Measurements from ENCODE around the gene KCTD7. TPM values are rescaled to one million over a fixed set of nuclear protein-coding genes. Genes with fewer than 3 reads are reported as not detected.
"Not testable (repeated sequence)": the region's sequence is repeated elsewhere in the genome, so short reads cannot be mapped to it uniquely, and the experiment has no call there.

The KCTD7 gene
- total and polyA plus RNA-seq, 2 of the 4 experiments (the other 2 are of a cell fraction) = 6.1 to 12.8 TPM

DNA sequence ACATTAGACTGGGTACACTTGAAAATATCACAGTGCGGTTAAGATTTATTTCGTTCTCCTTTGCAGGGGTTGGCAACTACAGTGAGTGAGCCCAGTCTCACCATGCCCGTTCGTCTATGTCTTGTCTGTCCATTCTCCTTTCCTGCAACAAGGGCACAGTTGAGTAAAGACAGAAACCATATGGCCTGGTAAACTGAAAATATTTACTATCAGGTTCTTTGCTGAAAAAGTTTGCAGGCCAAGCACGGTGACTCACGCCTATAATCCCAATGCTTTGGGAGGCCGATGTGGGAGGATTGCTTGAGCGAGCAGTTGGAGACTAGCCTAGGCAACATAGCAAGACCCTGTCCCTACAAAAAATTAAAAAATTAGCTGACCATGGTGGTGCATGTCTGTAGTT, 11.4 kb upstream of the KCTD7 start:
- H3K4me1 ChIP-seq (ENCODE audit: control insufficient read depth, insufficient read depth, low read length) = peaks cover 2% of the 10 kb centered on the region; the same call in 1 of the 2 replicates
- peak; percentile 17 for DNase-seq

GRCh38 chr7:66619341-66619948, 9.2 kb upstream of the KCTD7 start:
- H3K4me2 ChIP-seq (ENCODE audit: low read depth, low read length); H3K23ac ChIP-seq (ENCODE audit: low read depth, low read length); intact Hi-C loops (cut with micrococcal nuclease); H3K9me1 ChIP-seq (ENCODE audit: insufficient read depth, low read length); dilution Hi-C loops (cut with HindIII; ENCODE audit: low sequenced_read_pairs, unreplicated experiment); H2AFZ ChIP-seq (replicated peaks; ENCODE audit: low read length, poor library complexity); H2AK9ac ChIP-seq (replicated peaks; ENCODE audit: low read depth, low read length, poor library complexity); H3K56ac ChIP-seq (ENCODE audit: extremely low read depth, insufficient read depth, low read length); H4K91ac ChIP-seq (ENCODE audit: insufficient read depth, low read depth, low read length); BruUV-seq (replicated peaks); H3K4me3 ChIP-seq (ENCODE audit: insufficient read depth, low read depth, low read length); in situ Hi-C loops (cut with MboI; ENCODE audit: low sequenced_read_pairs); H3K36me3 ChIP-seq (ENCODE audit: control insufficient read depth, insufficient read depth, low read length); ATAC-seq (ENCODE audit: low read depth); H2BK15ac ChIP-seq (ENCODE audit: low read depth, low read length); H3K9me3 ChIP-seq (ENCODE audit: control insufficient read depth, insufficient read depth, low read length); H3K9ac ChIP-seq (ENCODE audit: low read depth, low read length); H3K79me1 ChIP-seq (ENCODE audit: low read depth in 1 of 2, low read length in 2 of 2); CTCF ChIA-PET; H3K18ac ChIP-seq (ENCODE audit: low read depth, low read length); H3K27me3 ChIP-seq (ENCODE audit: control insufficient read depth, insufficient read depth, low read length); H3K4me1 ChIP-seq (ENCODE audit: control insufficient read depth, insufficient read depth, low read length); H4K20me1 ChIP-seq (ENCODE audit: insufficient read depth, low read length); POLR2A ChIA-PET (ENCODE audit: unreplicated experiment); H2BK5ac ChIP-seq (ENCODE audit: low read depth, low read length, poor library complexity, severe bottlenecking): not testable (repeated sequence)
- WGBS, 2 experiments (ENCODE audit: extremely low coverage in 2 of 2, insufficient read length in 1 of 2) = no CpG with 5 or more reads among the region's 4 CpGs
- H3K4ac ChIP-seq (ENCODE audit: low read depth, low read length) = peak overlapping the region; percentile 47; the same call in 1 of the 2 replicates
- peak overlapping the region; percentile 62; the same call in 1 of the 2 replicates for H2BK20ac ChIP-seq (ENCODE audit: low read depth, low read length)
- H4K5ac ChIP-seq (ENCODE audit: low read depth, low read length) = 0 out of 2 replicates have a peak overlapping the region, but pooled peaks have one; percentile 49
- H3K14ac ChIP-seq (replicated peaks; ENCODE audit: low read depth, low read length) = 0 out of 2 replicates have a peak overlapping the region, but pooled peaks have one; percentile 71
- peak overlapping the region in 1 of 2 experiments; percentile 41; a peak in 2 of 4 replicates for H4K8ac ChIP-seq (ENCODE audit: low read depth in 2 of 2, low read length in 2 of 2)
- peak overlapping the region; percentile 34; the same call in 1 of the 2 replicates for H3K27ac ChIP-seq (ENCODE audit: insufficient read depth, low read length)
- peak; percentile 38 for DNase-seq
- 0 out of 2 replicates have a peak overlapping the region, but pooled peaks have one; percentile 12 for H2AK5ac ChIP-seq (ENCODE audit: low read depth, low read length)
- H2BK120ac ChIP-seq (ENCODE audit: low read depth, low read length) = peak overlapping the region; percentile 60

More for the DNA sequence above, 11.4 kb upstream of the KCTD7 start:
- no peak overlapping the region for H2AFZ ChIP-seq (replicated peaks; ENCODE audit: low read length, poor library complexity)
- H3K27me3 ChIP-seq (ENCODE audit: control insufficient read depth, insufficient read depth, low read length) = no peaks in the 10 kb centered on the region
- no peaks in the 10 kb centered on the region for H4K20me1 ChIP-seq (ENCODE audit: insufficient read depth, low read length)
- ATAC-seq (ENCODE audit: low read depth) = peak; percentile 70
- ChIA-PET CTCF (interaction anchor here (0.6 kb wide), 1 partner anchor 574 kb away, joined by 3 read pairs; no protein-coding TSS in a partner anchor), POLR2A (ENCODE audit: unreplicated experiment) (interaction anchor here (0.6 kb wide), 1 partner anchor 581 kb away, joined by 3 read pairs; no protein-coding TSS in a partner anchor)
- H2BK15ac ChIP-seq (ENCODE audit: low read depth, low read length) = no peak overlapping the region
- H3K9me1 ChIP-seq (ENCODE audit: insufficient read depth, low read length) = no peaks in the 10 kb centered on the region
- H3K4me3 ChIP-seq (ENCODE audit: insufficient read depth, low read depth, low read length) = no peak overlapping the region
- no peak overlapping the region for H3K27ac ChIP-seq (ENCODE audit: insufficient read depth, low read length)
- intact Hi-C loops (cut with micrococcal nuclease) (no loop called here), dilution Hi-C loops (cut with HindIII; ENCODE audit: low sequenced_read_pairs, unreplicated experiment) (no loop called here), in situ Hi-C loops (cut with MboI; ENCODE audit: low sequenced_read_pairs) (no loop called here)
- H3K36me3 ChIP-seq (ENCODE audit: control insufficient read depth, insufficient read depth, low read length) = no peaks in the 10 kb centered on the region
- TF ChIP-seq FOS (IDR thresholded peaks at IDR 0.05; ENCODE audit: low read depth, low read length) = no peak
- TF ChIP-seq, protein P1, sequence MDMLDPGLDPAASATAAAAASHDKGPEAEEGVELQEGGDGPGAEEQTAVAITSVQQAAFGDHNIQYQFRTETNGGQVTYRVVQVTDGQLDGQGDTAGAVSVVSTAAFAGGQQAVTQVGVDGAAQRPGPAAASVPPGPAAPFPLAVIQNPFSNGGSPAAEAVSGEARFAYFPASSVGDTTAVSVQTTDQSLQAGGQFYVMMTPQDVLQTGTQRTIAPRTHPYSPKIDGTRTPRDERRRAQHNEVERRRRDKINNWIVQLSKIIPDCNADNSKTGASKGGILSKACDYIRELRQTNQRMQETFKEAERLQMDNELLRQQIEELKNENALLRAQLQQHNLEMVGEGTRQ (IDR thresholded peaks at IDR 0.05; ENCODE audit: low read depth, low read length) = no peak
- H2AK5ac ChIP-seq (ENCODE audit: low read depth, low read length) = no peak overlapping the region
- H2BK20ac ChIP-seq (ENCODE audit: low read depth, low read length) = no peak overlapping the region
- no peak overlapping the region for H4K91ac ChIP-seq (ENCODE audit: insufficient read depth, low read depth, low read length)
- no peak overlapping the region for H2BK120ac ChIP-seq (ENCODE audit: low read depth, low read length)
- H3K14ac ChIP-seq (replicated peaks; ENCODE audit: low read depth, low read length) = no peak overlapping the region
- H3K23ac ChIP-seq (ENCODE audit: low read depth, low read length) = no peak overlapping the region
- H3K4ac ChIP-seq (ENCODE audit: low read depth, low read length) = no peak overlapping the region
- H3K79me1 ChIP-seq (ENCODE audit: low read depth in 1 of 2, low read length in 2 of 2) = no peaks in the 10 kb centered on the region
- no peak overlapping the region for H4K5ac ChIP-seq (ENCODE audit: low read depth, low read length)
- 86% methylated on average over 1 of the region's 8 CpGs; no CpG with 5 or more reads in 1 of the 2 experiments for WGBS, 2 experiments (ENCODE audit: extremely low coverage in 2 of 2, insufficient read length in 1 of 2)
- no peak overlapping the region for H2BK5ac ChIP-seq (ENCODE audit: low read depth, low read length, poor library complexity, severe bottlenecking)
- no peak overlapping the region for H3K56ac ChIP-seq (ENCODE audit: extremely low read depth, insufficient read depth, low read length)
- no peak overlapping the region for H2AK9ac ChIP-seq (replicated peaks; ENCODE audit: low read depth, low read length, poor library complexity)
- H3K9ac ChIP-seq (ENCODE audit: low read depth, low read length) = no peak overlapping the region
- no peaks in the 10 kb centered on the region for H3K9me3 ChIP-seq (ENCODE audit: control insufficient read depth, insufficient read depth, low read length)
- H4K8ac ChIP-seq (ENCODE audit: low read depth in 2 of 2, low read length in 2 of 2) = no peak overlapping the region
- no TSS peak for BruUV-seq (replicated peaks)
- H3K4me2 ChIP-seq (ENCODE audit: low read depth, low read length) = no peak overlapping the region
- no peak overlapping the region for H3K18ac ChIP-seq (ENCODE audit: low read depth, low read length)

Data from IMR-90 (cell line).